ENCODE results near the gene SERPINB5.

The SERPINB5 gene

GRCh38 chr18:63511285-63511684 is 34.5 kb downstream of the SERPINB5 start:
- TF ChIP-seq Cebpa-rat (IDR thresholded peaks at IDR 0.05) = no peak
- Histone ChIP-seq H3K9ac (no peak overlapping the region), H3K4me1 (no peaks in the 10 kb centered on the region), H3K4me3 (no peak overlapping the region), H3K27me3 (no peaks in the 10 kb centered on the region), H3K36me3 (no peaks in the 10 kb centered on the region), H3K9me3 (replicated peaks in 1 of 11) (no peaks in the 10 kb centered on the region), H4K20me1 (no peaks in the 10 kb centered on the region), H3K27ac (no peak overlapping the region), H3K4me2 (no peak overlapping the region)

- no peaks in the 10 kb centered on the region for H4K20me1 ChIP-seq
- no peaks in the 10 kb centered on the region for H3K9me3 ChIP-seq (replicated peaks in 1 of 11)
- H3K36me3 ChIP-seq = no peaks in the 10 kb centered on the region
- no peaks in the 10 kb centered on the region for H3K27me3 ChIP-seq
- no peak overlapping the region for H3K4me3 ChIP-seq
- no peak overlapping the region for H3K4me2 ChIP-seq
- no peak overlapping the region for H3K27ac ChIP-seq
- no peaks in the 10 kb centered on the region for H3K4me1 ChIP-seq
- TF ChIP-seq Cebpa-rat (IDR thresholded peaks at IDR 0.05) = no peak
- no peak overlapping the region for H3K9ac ChIP-seq
These were observed 37.6 kb downstream of the SERPINB5 start for GRCh38 chr18:63514326-63514725.

- no peaks in the 10 kb centered on the region for H4K20me1 ChIP-seq
- no peaks in the 10 kb centered on the region for H3K4me1 ChIP-seq
- no peak for TF ChIP-seq Cebpa-rat (IDR thresholded peaks at IDR 0.05)
- H3K9me3 ChIP-seq (replicated peaks in 1 of 11) = no peaks in the 10 kb centered on the region
- H3K36me3 ChIP-seq = no peaks in the 10 kb centered on the region
- no peak overlapping the region for H3K27ac ChIP-seq
- H3K27me3 ChIP-seq = no peaks in the 10 kb centered on the region
- H3K9ac ChIP-seq = no peak overlapping the region
- no peak overlapping the region for H3K4me2 ChIP-seq
- no peak overlapping the region for H3K4me3 ChIP-seq
These were observed 38.3 kb downstream of the SERPINB5 start for GRCh38 chr18:63514888-63515678.

GRCh38 chr18:63515801-63516200 is 39.0 kb downstream of the SERPINB5 start:
- H3K27me3 ChIP-seq = no peaks in the 10 kb centered on the region
- no peaks in the 10 kb centered on the region for H3K36me3 ChIP-seq
- H3K4me1 ChIP-seq = no peaks in the 10 kb centered on the region
- H3K27ac ChIP-seq = no peak overlapping the region
- no peak overlapping the region for H3K4me2 ChIP-seq
- no peaks in the 10 kb centered on the region for H3K9me3 ChIP-seq (replicated peaks in 1 of 11)
- H3K4me3 ChIP-seq = no peak overlapping the region
- H3K9ac ChIP-seq = no peak overlapping the region
- H4K20me1 ChIP-seq = no peaks in the 10 kb centered on the region
- no peak for TF ChIP-seq Cebpa-rat (IDR thresholded peaks at IDR 0.05)

- Histone ChIP-seq H3K27ac (no peak overlapping the region), H3K9ac (no peak overlapping the region), H3K36me3 (no peaks in the 10 kb centered on the region), H3K4me3 (no peak overlapping the region), H3K9me3 (replicated peaks in 1 of 11) (no peaks in the 10 kb centered on the region), H4K20me1 (no peaks in the 10 kb centered on the region), H3K4me1 (no peaks in the 10 kb centered on the region), H3K4me2 (peak overlapping the region in 2 of 11 experiments; percentile 31 to 35; a peak in 3 of 22 replicates), H3K27me3 (no peaks in the 10 kb centered on the region)
- TF ChIP-seq Cebpa-rat (IDR thresholded peaks at IDR 0.05) = no peak
These were observed 41.6 kb downstream of the SERPINB5 start for GRCh38 chr18:63518178-63519012.

GRCh38 chr18:63520053-63520685 is 43.4 kb downstream of the SERPINB5 start:
- TF ChIP-seq Cebpa-rat (IDR thresholded peaks at IDR 0.05) = no peak
- Histone ChIP-seq H3K4me2 (no peak overlapping the region), H3K4me3 (no peak overlapping the region), H3K36me3 (no peaks in the 10 kb centered on the region), H3K27ac (no peak overlapping the region), H3K9me3 (replicated peaks in 1 of 11) (no peaks in the 10 kb centered on the region), H3K4me1 (no peaks in the 10 kb centered on the region), H4K20me1 (no peaks in the 10 kb centered on the region), H3K27me3 (no peaks in the 10 kb centered on the region), H3K9ac (no peak overlapping the region)

GRCh38 chr18:63523660-63524059 is 46.9 kb downstream of the SERPINB5 start:
- no peak overlapping the region for H3K4me2 ChIP-seq
- H3K9ac ChIP-seq = no peak overlapping the region
- no peak overlapping the region for H3K27ac ChIP-seq
- H3K4me1 ChIP-seq = no peaks in the 10 kb centered on the region
- H3K36me3 ChIP-seq = no peaks in the 10 kb centered on the region
- H4K20me1 ChIP-seq = no peaks in the 10 kb centered on the region
- TF ChIP-seq Cebpa-rat (IDR thresholded peaks at IDR 0.05) = no peak
- H3K9me3 ChIP-seq (replicated peaks in 1 of 11) = peaks cover 7 to 20% (median 11%) of the 10 kb centered on the region in 11 experiments; a peak in 14 of 22 replicates
- no peak overlapping the region for H3K4me3 ChIP-seq
- no peaks in the 10 kb centered on the region for H3K27me3 ChIP-seq

GRCh38 chr18:63527251-63527650 is 50.5 kb downstream of the SERPINB5 start:
- Histone ChIP-seq H4K20me1 (no peaks in the 10 kb centered on the region), H3K4me2 (no peak overlapping the region), H3K36me3 (no peaks in the 10 kb centered on the region), H3K9me3 (replicated peaks in 1 of 11) (peaks cover 7 to 20% (median 11%) of the 10 kb centered on the region in 11 experiments; a peak in 14 of 22 replicates), H3K27ac (no peak overlapping the region), H3K27me3 (no peaks in the 10 kb centered on the region), H3K4me1 (no peaks in the 10 kb centered on the region), H3K4me3 (no peak overlapping the region), H3K9ac (no peak overlapping the region)
- no peak for TF ChIP-seq Cebpa-rat (IDR thresholded peaks at IDR 0.05)

GRCh38 chr18:63528863-63529492 is 52.2 kb downstream of the SERPINB5 start:
- H3K9ac ChIP-seq = no peak overlapping the region
- no peak overlapping the region for H3K4me2 ChIP-seq
- TF ChIP-seq Cebpa-rat (IDR thresholded peaks at IDR 0.05) = no peak
- no peaks in the 10 kb centered on the region for H3K27me3 ChIP-seq
- H4K20me1 ChIP-seq = no peaks in the 10 kb centered on the region
- H3K9me3 ChIP-seq (replicated peaks in 1 of 11) = peaks cover 7 to 20% (median 11%) of the 10 kb centered on the region in 11 experiments; a peak in 14 of 22 replicates
- H3K27ac ChIP-seq = no peak overlapping the region
- no peaks in the 10 kb centered on the region for H3K36me3 ChIP-seq
- H3K4me3 ChIP-seq = no peak overlapping the region
- H3K4me1 ChIP-seq = no peaks in the 10 kb centered on the region
